Heart left ventricle (tissue), 13 donors: ENCODE results near the gene PABPN1L.

ENCODE experiments used
- CTCF ChIP-seq, 12 donors: fragments of 200-600 bp; sonication (generic) in 4 of 12; IDR thresholded peaks; one replicate each; pipeline versions ENCODE4 v1.5.0 to v1.8.0; 2018 to 2022; ENCODE audit warnings: antibody characterized with exemption in 12 of 12, mild to moderate bottlenecking in 5 of 12
- POLR2A ChIP-seq, 2 donors: fragments of 450-650 bp; IDR thresholded peaks; one replicate each; pipeline ENCODE4 v1.6.1; 2017; ENCODE audit warnings: antibody characterized with exemption in 2 of 2, mild to moderate bottlenecking in 2 of 2, moderate library complexity in 2 of 2
- donor health status: ischemic (EF 13 %, LVEDD 7.1; RV severe dilation, severe dysfunction).
- donor health status: DM: no; HTN: yes; CAD: no.
- donor health status: DM: no; HTN: no; CAD: no.
- donor health status: ischemic (EF 25% LVEDD 6.9; RV normal size, moderate dysfunction).
- donor health status: ischemic (EF 25% LVEDD 5.7; RV mildly dilated, moderate dysfunction).
- donor health status: ischemic (EF 35%, LVEDD 5.7; RV mildly dilated, moderate dysfunction).
- donor health status: nonischemic (EF 11% LVEDD 7.7; RV severe dilation, severe dysfunction).
- donor health status: DM: yes; HTN: yes; CAD: no.
- donor health status: PGD.
- donor health status: ischemic (EF 29% LVEDD 5.4; RV normal size, mild dysfunction).
- donor health status: nonischemic (EF 23%, LVEDD 6.1; RV moderate dilation, normal function).

GRCh38 chr16:88830258-88830657 is 36.2 kb downstream of the PABPN1L start:
- TF ChIP-seq CTCF (IDR thresholded peaks at IDR 0.05) (no peak), POLR2A (IDR thresholded peaks at IDR 0.05) (no peak)
